SK-N-SH treated with all-trans-retinoic acid at 6 μM for 48 hours (cell line): ENCODE results near the gene CNTROB.

Source experiments
- ATAC-seq: fragments of 200-7000 bp; cut with Tn5 transposase; 3 replicates; pipeline ENCODE4 v1.9.1; 2020; ENCODE audit warnings: mild to moderate bottlenecking, moderate library complexity
- ARNTL ChIP-seq: fragments of 450-650 bp; formaldehyde crosslinking; IDR thresholded peaks from 2 replicates; pipeline ENCODE4 v1.5.0; 2020; ENCODE audit warnings: low read depth, mild to moderate bottlenecking, moderate library complexity, borderline replicate concordance
- BACH2 ChIP-seq: fragments of 250-450 bp; sonication (Bioruptor Pico); IDR thresholded peaks from 2 replicates; pipeline ENCODE4 v1.9.0; 2021; ENCODE audit warnings: mild to moderate bottlenecking, borderline replicate concordance
- CSDC2 ChIP-seq: fragments of 250-450 bp; sonication (Bioruptor Pico); IDR thresholded peaks from 2 replicates; pipeline ENCODE4 v1.5.0; 2020; ENCODE audit warnings: mild to moderate bottlenecking, moderate library complexity
- OSR1 ChIP-seq: fragments of 250-450 bp; sonication (Bioruptor Pico); IDR thresholded peaks from 2 replicates; pipeline ENCODE4 v1.8.0; 2022; ENCODE audit warnings: moderate library complexity, mild to moderate bottlenecking, inconsistent platforms
- RARB ChIP-seq: fragments of 250-450 bp; sonication (Bioruptor Pico); IDR thresholded peaks from 2 replicates; pipeline ENCODE4 v1.8.0; 2021; ENCODE audit warnings: mild to moderate bottlenecking, moderate library complexity
- SNAI2 ChIP-seq: fragments of 250-450 bp; sonication (Bioruptor Pico); IDR thresholded peaks from 2 replicates; pipeline ENCODE4 v1.5.0; 2020; ENCODE audit warnings: mild to moderate bottlenecking, moderate library complexity
- TCF4 ChIP-seq: fragments of 250-450 bp; sonication (Bioruptor Pico); IDR thresholded peaks from 2 replicates; pipeline ENCODE4 v1.8.0; 2021; ENCODE audit warnings: mild to moderate bottlenecking, moderate library complexity, borderline replicate concordance
- TOX ChIP-seq: fragments of 250-450 bp; sonication (Bioruptor Pico); IDR thresholded peaks from 2 replicates; pipeline ENCODE4 v1.8.0; 2021; ENCODE audit warnings: mild to moderate bottlenecking, moderate library complexity, borderline replicate concordance
- ZC3H10 ChIP-seq: fragments of 250-450 bp; sonication (Bioruptor Pico); IDR thresholded peaks from 2 replicates; pipeline ENCODE4 v1.5.1; 2021; ENCODE audit warnings: mild to moderate bottlenecking, moderate library complexity
- ZFP3 ChIP-seq: fragments of 250-450 bp; sonication (Bioruptor Pico); IDR thresholded peaks from 2 replicates; pipeline ENCODE4 v1.5.0; 2020; ENCODE audit warnings: mild to moderate bottlenecking, moderate library complexity
- ZFP30 ChIP-seq: fragments of 450-650 bp; formaldehyde crosslinking; IDR thresholded peaks from 2 replicates; pipeline ENCODE4 v1.5.0; 2022; ENCODE audit warnings: mild to moderate bottlenecking, moderate library complexity
- ZNF565 ChIP-seq: fragments of 450-650 bp; formaldehyde crosslinking; conservative IDR thresholded peaks from 2 replicates; pipeline ENCODE4 v1.5.0; 2020; ENCODE audit warnings: low read depth, mild to moderate bottlenecking, moderate library complexity
- TF ChIP-seq, protein P1 (sequence below): fragments of 250-450 bp; sonication (Bioruptor Pico); IDR thresholded peaks from 2 replicates; pipeline ENCODE4 v1.5.0; 2020; ENCODE audit warnings: mild to moderate bottlenecking, moderate library complexity
- TF ChIP-seq, protein P2 (sequence below): fragments of 250-450 bp; sonication (Bioruptor Pico); IDR thresholded peaks from 2 replicates; pipeline ENCODE4 v1.8.0; 2021; ENCODE audit warnings: low read depth, mild to moderate bottlenecking, moderate library complexity, borderline replicate concordance
- TF ChIP-seq, protein P3 (sequence below): fragments of 250-450 bp; sonication (Bioruptor Pico); IDR thresholded peaks from 2 replicates; pipeline ENCODE4 v1.5.1; 2020; ENCODE audit warnings: low read depth, mild to moderate bottlenecking, moderate library complexity
- TF ChIP-seq, protein P4 (sequence below): fragments of 250-450 bp; sonication (Bioruptor Pico); IDR thresholded peaks from 2 replicates; pipeline ENCODE4 v1.5.1; 2021; ENCODE audit warnings: mild to moderate bottlenecking, moderate library complexity
- TF ChIP-seq, protein P5 (sequence below): fragments of 250-450 bp; sonication (Bioruptor Pico); IDR thresholded peaks from 2 replicates; pipeline ENCODE4 v1.8.0; 2020; ENCODE audit warnings: mild to moderate bottlenecking, moderate library complexity, borderline replicate concordance

CNTROB gene

DNA sequence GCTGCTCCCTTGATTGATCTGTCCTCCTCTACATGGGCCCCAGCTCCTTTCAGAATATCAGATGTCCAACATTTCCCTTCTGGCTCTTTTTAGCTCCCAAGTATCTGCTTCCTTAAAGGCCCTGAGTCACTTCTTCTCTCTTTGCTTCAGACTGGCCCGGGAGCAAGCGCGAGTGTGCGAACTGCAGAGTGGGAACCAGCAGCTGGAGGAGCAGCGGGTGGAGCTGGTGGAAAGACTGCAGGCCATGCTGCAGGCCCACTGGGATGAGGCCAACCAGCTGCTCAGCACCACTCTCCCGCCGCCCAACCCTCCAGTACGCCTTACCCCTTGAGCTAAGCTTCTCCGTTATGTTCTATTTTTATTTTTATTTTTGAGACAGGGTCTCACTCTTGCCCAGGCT, 12.3 kb downstream of the CNTROB start:
- no peak for ATAC-seq
- TF ChIP-seq RARB (CRISPR knock-in tag) (no peak), ZNF565 (CRISPR knock-in tag) (no peak), ZFP3 (CRISPR knock-in tag) (no peak), OSR1 (CRISPR knock-in tag) (no peak), ZC3H10 (CRISPR knock-in tag) (no peak), TCF4 (CRISPR knock-in tag) (no peak), CSDC2 (CRISPR knock-in tag) (no peak), BACH2 (CRISPR knock-in tag) (no peak), ARNTL (no peak), ZFP30 (CRISPR knock-in tag) (no peak), TOX (no peak)
- TF ChIP-seq, protein P1, sequence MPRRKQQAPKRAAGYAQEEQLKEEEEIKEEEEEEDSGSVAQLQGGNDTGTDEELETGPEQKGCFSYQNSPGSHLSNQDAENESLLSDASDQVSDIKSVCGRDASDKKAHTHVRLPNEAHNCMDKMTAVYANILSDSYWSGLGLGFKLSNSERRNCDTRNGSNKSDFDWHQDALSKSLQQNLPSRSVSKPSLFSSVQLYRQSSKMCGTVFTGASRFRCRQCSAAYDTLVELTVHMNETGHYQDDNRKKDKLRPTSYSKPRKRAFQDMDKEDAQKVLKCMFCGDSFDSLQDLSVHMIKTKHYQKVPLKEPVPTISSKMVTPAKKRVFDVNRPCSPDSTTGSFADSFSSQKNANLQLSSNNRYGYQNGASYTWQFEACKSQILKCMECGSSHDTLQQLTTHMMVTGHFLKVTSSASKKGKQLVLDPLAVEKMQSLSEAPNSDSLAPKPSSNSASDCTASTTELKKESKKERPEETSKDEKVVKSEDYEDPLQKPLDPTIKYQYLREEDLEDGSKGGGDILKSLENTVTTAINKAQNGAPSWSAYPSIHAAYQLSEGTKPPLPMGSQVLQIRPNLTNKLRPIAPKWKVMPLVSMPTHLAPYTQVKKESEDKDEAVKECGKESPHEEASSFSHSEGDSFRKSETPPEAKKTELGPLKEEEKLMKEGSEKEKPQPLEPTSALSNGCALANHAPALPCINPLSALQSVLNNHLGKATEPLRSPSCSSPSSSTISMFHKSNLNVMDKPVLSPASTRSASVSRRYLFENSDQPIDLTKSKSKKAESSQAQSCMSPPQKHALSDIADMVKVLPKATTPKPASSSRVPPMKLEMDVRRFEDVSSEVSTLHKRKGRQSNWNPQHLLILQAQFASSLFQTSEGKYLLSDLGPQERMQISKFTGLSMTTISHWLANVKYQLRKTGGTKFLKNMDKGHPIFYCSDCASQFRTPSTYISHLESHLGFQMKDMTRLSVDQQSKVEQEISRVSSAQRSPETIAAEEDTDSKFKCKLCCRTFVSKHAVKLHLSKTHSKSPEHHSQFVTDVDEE: no peak
- TF ChIP-seq, protein P2, sequence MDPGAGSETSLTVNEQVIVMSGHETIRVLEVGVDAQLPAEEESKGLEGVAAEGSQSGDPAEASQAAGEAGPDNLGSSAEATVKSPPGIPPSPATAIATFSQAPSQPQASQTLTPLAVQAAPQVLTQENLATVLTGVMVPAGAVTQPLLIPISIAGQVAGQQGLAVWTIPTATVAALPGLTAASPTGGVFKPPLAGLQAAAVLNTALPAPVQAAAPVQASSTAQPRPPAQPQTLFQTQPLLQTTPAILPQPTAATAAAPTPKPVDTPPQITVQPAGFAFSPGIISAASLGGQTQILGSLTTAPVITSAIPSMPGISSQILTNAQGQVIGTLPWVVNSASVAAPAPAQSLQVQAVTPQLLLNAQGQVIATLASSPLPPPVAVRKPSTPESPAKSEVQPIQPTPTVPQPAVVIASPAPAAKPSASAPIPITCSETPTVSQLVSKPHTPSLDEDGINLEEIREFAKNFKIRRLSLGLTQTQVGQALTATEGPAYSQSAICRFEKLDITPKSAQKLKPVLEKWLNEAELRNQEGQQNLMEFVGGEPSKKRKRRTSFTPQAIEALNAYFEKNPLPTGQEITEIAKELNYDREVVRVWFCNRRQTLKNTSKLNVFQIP (CRISPR knock-in tag): no peak
- TF ChIP-seq, protein P3, sequence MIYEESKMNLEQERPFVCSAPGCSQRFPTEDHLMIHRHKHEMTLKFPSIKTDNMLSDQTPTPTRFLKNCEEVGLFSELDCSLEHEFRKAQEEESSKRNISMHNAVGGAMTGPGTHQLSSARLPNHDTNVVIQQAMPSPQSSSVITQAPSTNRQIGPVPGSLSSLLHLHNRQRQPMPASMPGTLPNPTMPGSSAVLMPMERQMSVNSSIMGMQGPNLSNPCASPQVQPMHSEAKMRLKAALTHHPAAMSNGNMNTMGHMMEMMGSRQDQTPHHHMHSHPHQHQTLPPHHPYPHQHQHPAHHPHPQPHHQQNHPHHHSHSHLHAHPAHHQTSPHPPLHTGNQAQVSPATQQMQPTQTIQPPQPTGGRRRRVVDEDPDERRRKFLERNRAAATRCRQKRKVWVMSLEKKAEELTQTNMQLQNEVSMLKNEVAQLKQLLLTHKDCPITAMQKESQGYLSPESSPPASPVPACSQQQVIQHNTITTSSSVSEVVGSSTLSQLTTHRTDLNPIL (CRISPR knock-in tag): no peak

DNA sequence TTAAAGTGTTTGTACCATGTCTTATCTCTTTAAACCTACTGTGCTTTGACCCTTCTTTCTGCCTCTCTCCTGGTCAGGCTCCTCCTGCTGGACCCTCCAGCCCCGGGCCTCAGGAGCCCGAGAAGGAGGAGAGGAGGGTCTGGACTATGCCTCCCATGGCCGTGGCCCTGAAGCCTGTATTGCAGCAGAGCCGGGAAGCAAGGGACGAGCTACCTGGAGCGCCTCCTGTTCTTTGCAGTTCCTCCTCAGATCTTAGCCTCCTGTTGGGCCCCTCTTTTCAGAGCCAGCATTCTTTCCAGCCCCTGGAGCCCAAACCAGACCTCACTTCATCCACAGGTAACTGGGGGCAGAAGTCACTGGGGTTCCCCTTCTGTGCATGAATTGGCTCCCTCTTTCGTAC, 13.6 kb downstream of the CNTROB start:
- ATAC-seq: no peak
- TF ChIP-seq, protein P4, sequence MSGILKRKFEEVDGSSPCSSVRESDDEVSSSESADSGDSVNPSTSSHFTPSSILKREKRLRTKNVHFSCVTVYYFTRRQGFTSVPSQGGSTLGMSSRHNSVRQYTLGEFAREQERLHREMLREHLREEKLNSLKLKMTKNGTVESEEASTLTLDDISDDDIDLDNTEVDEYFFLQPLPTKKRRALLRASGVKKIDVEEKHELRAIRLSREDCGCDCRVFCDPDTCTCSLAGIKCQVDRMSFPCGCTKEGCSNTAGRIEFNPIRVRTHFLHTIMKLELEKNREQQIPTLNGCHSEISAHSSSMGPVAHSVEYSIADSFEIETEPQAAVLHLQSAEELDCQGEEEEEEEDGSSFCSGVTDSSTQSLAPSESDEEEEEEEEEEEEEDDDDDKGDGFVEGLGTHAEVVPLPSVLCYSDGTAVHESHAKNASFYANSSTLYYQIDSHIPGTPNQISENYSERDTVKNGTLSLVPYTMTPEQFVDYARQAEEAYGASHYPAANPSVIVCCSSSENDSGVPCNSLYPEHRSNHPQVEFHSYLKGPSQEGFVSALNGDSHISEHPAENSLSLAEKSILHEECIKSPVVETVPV (CRISPR knock-in tag): no peak
- no peak for TF ChIP-seq OSR1 (CRISPR knock-in tag)
- TF ChIP-seq BACH2 (CRISPR knock-in tag): no peak
- TF ChIP-seq ZFP3 (CRISPR knock-in tag): no peak
- TF ChIP-seq, protein P2 (CRISPR knock-in tag): no peak
- TF ChIP-seq CSDC2 (CRISPR knock-in tag): no peak
- TF ChIP-seq, protein P5, sequence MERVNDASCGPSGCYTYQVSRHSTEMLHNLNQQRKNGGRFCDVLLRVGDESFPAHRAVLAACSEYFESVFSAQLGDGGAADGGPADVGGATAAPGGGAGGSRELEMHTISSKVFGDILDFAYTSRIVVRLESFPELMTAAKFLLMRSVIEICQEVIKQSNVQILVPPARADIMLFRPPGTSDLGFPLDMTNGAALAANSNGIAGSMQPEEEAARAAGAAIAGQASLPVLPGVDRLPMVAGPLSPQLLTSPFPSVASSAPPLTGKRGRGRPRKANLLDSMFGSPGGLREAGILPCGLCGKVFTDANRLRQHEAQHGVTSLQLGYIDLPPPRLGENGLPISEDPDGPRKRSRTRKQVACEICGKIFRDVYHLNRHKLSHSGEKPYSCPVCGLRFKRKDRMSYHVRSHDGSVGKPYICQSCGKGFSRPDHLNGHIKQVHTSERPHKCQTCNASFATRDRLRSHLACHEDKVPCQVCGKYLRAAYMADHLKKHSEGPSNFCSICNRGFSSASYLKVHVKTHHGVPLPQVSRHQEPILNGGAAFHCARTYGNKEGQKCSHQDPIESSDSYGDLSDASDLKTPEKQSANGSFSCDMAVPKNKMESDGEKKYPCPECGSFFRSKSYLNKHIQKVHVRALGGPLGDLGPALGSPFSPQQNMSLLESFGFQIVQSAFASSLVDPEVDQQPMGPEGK: no peak

DNA sequence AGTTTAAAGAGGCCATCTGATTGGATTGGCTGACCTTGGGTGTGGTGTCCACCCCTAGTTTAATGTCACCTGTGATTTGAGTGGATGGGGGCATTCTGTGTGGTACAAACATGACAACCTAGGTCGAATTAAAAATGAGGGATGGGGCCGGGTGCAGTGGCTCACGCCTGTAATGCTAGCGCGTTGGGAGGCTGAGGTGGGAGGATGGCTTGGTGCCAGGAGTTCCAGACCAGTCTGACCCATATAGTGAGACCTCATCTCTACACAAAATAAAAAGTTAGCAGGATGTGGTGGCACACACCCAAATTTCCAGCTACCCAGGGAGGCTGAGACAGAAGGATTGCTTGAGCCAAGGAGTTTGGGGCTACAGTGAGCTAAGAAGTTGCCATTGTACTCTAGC, 14.4 kb downstream of the CNTROB start:
- no peak for ATAC-seq
- TF ChIP-seq CSDC2 (CRISPR knock-in tag): no peak
- TF ChIP-seq, protein P2 (CRISPR knock-in tag): no peak
- no peak for TF ChIP-seq SNAI2 (CRISPR knock-in tag)
- TF ChIP-seq RARB (CRISPR knock-in tag): no peak
